ENCODE data around the gene CDK10.

- TF ChIP-seq TCF7L2 (IDR thresholded peaks at IDR 0.05; ENCODE audit: low read depth, low read length) (no peak), CTCF (IDR thresholded peaks at IDR 0.05) (no peak)
Measured at GRCh38 chr16:89687092-89687940, 827 bp downstream of the CDK10 start.
